Left ventricle myocardium superior (tissue), 1 donor: ENCODE results near the gene SFXN5. TPM values are rescaled to one million over a fixed set of nuclear protein-coding genes. Genes with fewer than 3 reads are reported as not detected.

ENCODE experiments used
- ATAC-seq: fragments of 200-7000 bp; cut with Tn5 transposase; one replicate; pipeline ENCODE4 v1.9.1; 2020; ENCODE audit warnings: mild to moderate bottlenecking, moderate library complexity
- DNase-seq: peaks from one replicate; pipeline ENCODE4 v3.0.0-alpha.2; 2020
- intact Hi-C: fragments of 100-400 bp; cut with micrococcal nuclease; formaldehyde crosslinking; loops from one replicate; pipeline ENCODE4 v1.11.0; 2022
- total RNA-seq: library from RNA; stranded (reverse); fragmentation: NEBNext Ultra II Directional; extraction: Animal tissue kit (Norgen Biotek cat#: 25700); gene quantifications from one replicate; pipeline ENCODE4 v1.2.1, GENCODE V29; 2021
- donor health status: DM: no; HTN: yes; CAD: no; lungs with severe emphysema.

Gene SFXN5
- total RNA-seq, 1 donor from 2014 or later, result 8.6 TPM

DNA sequence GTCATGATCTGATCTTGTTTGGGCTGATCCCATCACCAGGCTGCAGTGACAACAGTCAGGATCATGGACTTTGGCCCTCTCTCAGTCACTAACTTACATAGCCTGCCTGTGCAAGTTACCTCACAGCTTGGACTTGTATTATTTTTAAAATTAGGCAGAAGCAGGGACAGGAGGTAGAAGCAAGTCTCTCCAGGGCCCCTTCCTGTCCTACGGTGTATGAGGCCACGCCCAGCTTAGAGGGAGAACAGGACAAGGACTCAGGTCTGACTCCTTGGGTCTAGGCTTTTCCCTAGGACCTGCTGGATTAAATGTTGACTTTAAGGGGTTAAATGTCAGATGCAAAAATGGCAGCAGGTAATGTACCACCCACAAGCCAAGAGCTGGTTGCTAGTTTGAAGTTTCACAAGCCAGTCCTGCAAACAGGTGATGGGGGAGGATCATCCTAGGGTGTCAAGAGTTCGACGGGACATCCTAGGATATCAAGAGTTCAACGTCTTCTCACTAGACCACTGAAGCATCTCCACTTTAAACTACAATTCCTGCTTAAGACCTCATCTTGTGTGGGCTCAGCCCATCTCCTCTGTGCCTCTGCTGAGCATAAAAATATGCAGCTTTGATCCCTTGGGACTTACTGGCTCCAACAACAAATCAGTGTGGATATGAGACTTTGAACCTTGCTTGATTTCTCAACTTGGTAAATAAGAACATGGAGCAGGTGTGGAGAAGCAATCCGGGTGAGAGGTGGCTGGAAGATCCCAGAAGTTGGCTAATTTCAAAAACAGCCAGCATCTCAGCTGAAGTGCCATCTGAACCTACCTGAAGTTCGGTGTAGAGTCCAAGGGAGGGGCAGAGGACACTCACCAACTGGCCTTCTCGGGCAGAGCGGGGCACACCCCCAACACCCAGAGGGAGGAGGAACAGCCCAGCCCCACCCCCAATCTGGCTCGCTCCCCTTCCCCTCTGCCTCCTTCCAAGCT, 39.5 kb downstream of the SFXN5 start:
- ATAC-seq (no peak), DNase-seq (no peak)
- intact Hi-C loops, result no loop called here

DNA sequence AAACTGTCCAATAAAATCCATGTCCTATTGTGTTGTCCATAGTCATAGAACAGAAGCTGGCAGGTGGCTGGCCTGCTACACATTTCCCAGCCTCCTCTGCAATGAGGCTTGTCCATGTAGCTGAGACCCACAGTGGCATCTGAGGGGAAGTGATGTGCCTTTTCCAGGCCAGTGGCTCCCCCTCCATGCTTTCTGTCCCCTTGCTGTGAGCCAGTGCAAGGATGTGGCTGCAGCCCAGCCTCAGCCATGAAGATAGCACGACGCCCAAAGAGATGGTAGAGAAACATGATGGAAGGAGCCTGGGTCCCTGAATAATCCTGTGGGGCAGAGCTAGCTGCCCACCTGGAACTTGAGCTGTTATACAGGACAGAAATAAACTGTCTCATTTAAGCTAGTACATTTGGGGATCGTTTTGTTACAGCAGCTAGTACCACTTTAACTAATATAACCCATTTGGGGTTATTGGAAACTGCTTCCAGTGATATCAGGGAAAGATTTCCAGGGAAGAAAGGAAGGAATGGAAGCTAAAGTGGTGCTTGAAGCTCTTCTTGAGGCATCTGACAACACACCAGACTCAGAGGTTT, 40.3 kb downstream of the SFXN5 start:
- intact Hi-C loops, result no loop called here
- ATAC-seq (no peak), DNase-seq (no peak)

DNA sequence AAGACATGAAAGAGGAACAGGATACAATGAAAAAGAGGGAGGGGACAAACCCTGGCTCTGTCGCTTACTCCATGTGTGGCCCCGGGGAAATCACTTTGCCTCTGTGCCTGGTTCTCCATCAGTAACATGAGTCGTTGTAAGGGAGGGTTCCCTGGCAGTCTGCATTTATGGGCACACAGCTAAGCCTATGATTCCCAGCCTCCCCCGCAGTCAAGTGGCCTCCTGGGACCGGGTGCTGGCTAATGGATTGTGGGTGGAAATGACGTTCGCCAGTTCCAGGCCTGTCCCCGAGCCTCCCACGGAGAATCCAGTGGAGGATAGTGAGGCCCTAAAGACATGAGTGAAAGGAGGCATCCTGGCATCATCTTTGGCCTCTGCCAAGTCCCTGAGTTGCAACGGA, 42.7 kb downstream of the SFXN5 start:
- no peak for ATAC-seq
- intact Hi-C loops, result no loop called here
- DNase-seq, result no peak

DNA sequence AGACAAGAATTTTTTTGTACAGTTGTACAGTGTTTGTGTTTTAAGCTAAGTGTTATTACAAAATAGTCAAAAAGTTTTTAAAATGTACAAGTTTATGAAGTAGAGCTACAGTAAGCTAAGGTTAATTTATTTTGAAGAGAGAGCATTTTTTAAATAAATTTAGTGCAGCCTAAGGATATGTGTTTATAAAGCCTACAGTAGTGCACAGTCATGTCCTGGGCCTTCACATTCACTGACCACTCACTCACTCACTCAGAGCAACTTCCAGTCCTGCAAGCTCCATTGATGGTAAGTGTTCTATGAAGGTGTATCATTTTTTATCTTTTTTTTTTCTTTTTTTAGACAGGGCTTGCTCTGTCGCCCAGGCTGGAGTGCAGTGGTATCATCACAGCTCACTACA, 44.2 kb downstream of the SFXN5 start:
- ATAC-seq (no peak), DNase-seq (no peak)
- intact Hi-C loops, result no loop called here

DNA sequence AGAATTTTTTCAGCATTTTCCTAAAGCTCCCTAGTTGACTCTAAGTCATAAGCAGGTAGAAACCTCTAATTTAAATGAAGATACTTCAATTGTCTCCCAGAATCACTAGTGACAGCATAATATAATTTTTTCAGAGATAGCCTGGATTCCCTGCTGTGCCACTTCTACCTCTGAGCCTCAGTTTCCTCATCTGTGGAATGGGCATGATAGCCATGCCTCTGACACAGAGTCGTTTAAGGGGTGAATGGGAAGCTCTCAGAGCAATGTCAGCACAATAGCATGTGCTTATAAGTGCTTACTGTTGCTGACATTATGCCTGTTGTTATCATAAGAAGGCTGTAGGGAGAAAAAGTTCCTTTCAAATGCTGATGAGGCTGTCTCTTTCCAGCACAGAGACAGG, 48.0 kb downstream of the SFXN5 start:
- intact Hi-C loops, result no loop called here
- DNase-seq (no peak), ATAC-seq (no peak)

DNA sequence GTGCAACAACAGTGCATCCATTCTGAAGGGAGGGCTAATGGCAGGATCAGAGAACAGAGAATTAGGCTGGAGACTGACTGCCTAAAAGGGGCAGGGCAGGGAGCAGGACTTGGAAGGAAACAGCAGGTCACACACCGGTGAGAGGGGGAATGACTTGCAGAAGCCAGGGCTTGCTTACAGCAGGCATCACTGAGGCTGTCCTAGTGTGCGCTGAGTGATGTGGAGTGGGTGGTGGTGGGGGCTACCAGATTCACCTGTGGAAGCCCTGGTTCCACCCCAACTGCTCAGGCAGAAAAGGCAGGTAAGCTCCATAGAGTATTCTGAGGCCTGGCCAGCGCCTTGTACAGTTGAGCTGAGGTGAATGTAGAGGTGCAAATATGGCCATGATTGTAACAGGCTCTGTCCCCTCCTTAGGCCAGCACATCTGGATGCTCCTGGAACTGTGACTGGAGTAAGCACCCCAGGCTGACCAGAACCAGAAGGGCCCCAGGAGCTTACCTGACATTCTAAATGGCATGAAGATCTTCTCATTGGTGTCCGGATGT, 49.4 kb downstream of the SFXN5 start:
- DNase-seq (no peak), ATAC-seq (no peak)
- intact Hi-C loops, result no loop called here

DNA sequence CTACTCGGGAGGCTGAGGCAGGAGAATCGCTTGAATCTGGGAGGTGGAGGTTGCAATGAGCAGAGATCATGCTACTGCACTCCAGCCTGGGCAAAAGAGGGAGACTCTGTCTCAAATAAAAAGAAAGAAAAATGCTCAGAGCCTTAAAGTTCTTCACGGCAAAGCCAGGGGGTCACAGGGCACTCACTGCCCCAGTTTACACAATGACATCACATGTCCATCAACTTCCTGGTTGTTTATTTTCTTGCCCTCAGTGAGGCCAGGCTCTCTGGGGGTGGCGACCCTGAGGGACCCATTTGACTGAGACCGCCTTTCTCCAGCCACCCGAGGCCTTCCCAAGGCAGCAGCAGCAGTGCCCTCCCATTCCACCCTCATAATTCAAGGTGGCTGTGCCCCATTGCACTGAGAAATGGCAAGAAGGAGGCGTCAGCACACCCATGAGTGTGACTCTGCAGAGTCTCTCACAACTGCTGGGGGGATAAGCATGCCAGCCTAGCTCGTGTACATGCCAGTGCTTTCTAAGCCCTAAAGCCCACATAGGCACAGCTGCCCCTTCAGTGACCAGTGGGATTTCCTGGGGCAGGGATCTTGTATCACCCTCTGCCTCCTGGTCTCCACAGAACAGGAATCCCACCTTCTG, 50.0 kb downstream of the SFXN5 start:
- intact Hi-C loops, result no loop called here
- ATAC-seq (no peak), DNase-seq (no peak)

DNA sequence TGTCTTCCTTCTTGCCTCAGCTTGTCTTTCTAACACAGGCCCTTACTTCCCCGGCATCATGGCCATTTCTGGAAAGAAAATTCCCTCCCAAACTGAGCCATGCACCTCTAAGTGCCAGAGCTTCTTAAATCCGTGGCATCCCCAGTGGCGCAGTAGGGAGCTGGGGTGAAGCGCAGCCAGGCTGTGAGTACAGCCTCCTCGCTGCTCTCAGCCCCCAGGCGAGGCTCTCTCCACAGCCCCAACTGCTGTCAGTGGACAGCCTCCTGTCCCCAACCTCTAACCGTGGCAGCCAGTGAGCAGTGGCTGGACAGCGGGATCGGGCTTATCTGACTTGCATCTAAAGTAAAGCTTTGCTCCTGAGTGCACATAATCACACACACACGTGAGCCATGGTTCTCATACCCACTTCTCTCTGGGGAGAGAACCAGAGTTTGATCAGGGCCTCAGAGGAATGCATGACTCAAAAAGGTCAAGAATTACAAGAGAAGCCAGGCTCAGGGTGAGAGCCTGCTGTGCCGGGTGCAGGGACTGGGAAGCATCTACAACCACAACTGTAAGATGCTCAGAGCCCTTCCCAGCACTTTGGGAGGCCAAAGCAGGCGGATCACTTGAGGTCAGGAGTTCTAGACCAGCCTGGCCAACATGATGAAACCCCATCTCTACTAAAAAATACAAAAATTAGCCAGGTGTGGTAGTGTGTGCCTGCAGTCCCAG, 50.7 kb downstream of the SFXN5 start:
- DNase-seq, result no peak
- ATAC-seq, result no peak
- intact Hi-C loops, result no loop called here

DNA sequence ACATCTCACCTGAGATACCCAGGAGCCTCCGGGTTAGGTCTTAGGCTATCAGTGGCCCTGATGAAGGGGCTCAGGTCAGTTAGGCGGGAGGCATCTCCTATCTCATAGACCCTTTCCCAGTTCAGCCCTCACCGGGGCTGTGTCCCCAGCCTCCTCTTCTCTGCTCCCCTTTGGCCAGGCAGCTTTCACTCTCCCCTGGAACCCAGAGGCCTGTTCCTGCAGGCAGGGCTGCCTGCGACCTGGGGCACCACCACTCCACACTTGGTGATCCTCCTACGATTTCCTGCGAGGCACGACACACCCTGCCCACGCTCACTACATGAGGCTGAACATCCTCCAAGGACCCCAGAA, 51.2 kb downstream of the SFXN5 start:
- no peak for DNase-seq
- no peak for ATAC-seq
- intact Hi-C loops, result no loop called here

DNA sequence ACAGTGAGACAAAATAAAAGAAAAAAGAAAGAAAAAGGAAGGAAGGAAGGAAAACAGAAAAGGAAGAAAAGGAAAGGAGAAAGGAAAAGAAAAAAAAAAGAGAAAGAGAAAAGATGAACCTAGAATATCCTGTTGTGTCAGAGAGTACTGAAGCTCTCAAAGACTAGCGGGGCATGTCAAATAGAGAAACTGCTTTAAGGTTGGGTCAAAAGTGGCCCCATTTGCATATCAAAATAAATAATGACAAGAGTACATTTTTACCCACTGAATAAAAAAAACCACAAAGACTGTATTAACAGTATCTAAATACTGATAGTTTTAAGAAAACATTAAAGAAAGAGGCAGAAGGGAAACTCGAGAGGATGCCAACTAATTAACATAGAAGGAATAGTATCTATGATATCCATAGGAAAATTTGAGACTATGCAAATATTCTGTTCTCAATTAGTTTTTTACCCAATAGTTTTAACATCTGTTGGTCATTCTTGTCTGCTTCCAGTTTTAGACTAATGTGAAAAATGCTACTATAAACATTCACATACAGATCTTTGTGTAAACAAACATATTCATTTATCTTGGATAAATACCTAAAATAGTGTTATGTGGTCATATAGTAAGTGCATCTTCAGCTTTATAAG, 53.2 kb downstream of the SFXN5 start:
- DNase-seq (no peak), ATAC-seq (no peak)
- intact Hi-C loops, result no loop called here

DNA sequence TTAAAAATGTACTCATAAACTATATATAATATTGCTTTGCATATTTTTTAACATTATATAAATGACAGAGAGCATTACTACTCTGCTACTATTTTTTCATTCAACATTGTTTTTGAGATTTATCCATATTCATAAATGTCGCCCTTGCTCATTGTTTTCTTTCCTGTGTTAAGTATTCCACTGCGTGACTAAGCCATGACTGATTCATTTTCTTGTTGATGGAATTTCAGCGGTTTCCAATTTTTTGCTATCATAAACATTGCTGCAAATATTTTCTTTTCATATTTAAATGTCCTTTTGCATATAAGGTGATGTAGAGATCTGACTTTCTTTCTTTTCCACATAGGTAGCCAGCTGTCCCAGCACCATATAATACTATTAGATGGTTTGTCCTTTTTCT, 57.6 kb downstream of the SFXN5 start:
- DNase-seq (no peak), ATAC-seq (no peak)
- intact Hi-C loops, result no loop called here

DNA sequence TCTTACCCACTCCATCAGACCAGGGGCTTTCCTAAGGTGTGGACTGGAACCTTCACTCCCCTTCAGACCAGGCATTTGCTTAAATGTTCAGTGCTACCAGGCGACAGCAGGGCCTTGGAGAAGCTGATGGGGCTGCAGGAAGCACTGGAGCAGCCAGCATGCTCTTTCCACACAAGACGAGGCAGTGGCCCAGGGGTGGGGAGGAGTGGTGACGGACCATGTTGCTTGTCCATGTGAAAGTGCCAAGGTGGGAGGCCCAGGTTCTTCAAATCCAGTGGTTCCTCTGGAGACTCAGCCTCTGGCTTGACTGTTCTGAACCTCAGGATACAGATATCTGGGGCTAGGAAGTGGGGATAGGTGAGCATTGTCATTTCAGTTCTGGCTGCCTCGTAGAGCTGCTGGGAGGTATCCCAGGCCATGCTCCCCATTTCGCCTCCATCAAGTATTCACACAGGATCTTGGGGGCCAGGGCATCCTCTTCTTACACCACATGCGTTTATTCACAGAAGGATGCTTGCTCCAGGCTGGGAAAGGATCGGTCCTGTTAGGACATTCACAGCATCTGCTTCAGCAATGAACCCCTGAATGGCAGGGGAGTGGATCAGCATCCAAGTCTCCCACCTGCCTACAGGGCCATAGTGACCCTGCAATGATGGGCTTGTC, 62.2 kb downstream of the SFXN5 start:
- intact Hi-C loops, result no loop called here

DNA sequence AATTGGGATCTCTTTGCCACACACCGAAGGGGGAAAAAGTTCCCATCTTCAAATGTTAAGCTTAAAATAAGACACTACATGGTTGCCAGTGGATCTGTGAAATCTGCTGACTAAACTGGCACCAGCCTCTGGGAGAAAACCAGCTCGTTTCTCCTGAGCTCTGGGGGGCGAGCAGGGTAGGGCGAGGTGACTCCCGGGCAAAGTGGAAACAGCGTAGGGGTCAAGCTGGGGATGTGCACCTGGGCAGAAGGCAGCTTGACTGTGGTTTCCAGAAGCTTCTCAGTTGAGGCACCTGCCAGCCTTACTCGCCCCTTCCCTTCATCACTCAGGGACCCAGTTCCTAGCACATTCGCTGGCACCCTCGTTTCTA, 62.8 kb downstream of the SFXN5 start:
- ATAC-seq (no peak), DNase-seq (no peak)
- intact Hi-C loops, result no loop called here

More for the DNA sequence above, 62.2 kb downstream of the SFXN5 start:
- ATAC-seq (no peak), DNase-seq (no peak)

DNA sequence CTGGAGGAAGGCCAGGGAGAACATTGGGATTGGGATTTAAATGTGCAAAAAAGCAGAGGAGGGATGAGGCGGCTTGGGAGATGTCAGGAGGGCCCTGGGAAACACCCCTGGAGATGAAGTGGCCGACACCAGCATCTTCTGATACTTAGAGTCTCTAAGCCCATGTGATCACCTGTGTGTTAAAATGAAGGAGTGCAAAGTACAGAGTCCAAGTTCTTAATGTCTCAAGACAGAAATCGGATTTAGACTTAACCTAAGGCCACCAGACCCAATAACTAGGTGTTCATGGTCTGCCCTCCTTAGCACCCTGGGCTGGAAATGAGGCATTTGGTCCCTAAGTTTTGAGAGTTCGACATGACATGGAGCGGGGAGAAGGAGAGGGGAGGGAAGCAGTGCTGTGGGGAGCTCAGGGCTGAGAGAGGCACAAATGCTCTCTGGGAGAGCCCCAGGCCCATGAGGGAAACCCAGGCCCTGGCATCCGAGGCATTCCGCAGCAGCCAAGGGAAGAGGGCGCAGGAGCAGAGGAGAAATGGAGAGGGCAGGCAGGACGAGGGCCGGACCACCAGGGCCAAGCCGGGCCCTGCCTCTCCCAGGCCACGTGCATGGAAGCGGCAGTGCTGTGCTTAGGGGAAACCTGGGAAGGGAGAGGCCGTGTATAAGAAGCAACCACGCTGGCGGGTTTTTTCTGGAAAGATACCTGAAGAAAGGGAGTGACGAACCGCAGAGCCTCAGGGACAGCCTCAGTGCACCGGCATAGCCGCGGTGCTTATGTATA, 63.3 kb downstream of the SFXN5 start:
- DNase-seq (no peak), ATAC-seq (no peak)
- intact Hi-C loops, result no loop called here

DNA sequence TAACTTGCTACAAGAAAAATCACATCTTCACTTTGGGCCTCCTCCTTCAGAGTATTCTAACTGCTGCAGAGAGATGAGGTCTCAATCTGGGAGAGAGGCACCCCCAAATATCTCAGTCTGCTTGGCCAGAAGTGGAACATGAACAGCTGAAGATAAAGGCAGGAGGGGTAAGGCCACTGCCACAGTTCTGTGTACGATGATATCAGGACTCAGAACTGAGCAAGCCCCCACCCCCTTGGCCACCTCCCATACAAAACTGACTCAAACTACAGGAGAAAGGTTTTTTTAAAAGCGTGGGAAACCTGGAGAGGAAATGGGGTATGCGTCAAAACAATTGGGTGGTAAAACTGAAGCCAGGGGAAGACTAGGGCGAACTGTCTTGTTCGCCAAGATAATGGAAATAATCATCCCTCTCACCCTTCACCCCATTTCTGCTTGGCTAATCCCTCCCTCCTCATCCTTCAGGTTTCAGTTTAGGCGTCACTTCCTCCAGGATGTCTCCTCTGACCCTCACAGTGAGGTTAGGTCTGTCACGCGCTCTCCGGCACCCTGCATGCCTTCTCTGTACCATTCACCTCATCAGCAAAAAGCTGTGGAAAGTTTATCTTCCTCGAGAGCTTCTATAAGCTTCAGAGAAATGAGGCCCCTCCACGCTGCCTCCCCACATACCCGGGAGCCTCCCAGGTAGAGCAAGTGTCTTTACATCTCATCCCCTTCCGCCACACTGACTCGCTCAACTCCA, 64.4 kb downstream of the SFXN5 start:
- no peak for DNase-seq
- ATAC-seq, result no peak
- intact Hi-C loops, result no loop called here

DNA sequence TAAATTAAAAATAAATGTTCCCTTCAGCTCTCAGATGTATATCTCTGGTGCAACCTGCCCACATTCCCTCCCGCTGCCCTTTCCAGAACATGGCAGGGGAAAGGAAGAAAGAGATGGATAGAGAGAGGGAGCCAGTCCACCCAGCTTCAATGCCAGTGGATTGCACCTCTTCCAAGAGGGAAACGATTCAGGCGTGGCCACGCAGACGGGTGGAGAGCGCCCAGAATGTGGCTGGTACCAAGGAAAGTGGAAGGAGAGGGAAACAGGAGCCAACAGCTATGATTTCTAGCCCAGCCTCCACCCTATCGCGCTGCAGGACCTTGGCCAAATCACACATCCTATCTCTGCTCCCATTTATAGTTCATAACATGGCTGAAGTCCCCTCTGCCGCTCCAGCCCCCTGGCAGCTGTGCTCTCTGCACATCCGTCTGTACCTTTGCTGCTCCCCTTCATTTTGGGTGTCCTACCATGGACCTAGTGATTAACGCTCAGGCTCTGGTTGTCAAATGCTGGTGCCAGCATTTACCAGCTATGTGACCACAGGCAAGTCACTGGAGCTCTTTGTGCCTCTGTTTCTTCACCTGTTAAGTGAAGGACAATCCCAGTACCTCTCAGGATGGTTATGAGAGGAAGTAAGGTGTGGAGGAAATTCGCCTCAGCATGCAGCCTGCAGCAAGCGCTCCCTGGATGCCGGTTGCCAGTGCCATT, 66.5 kb downstream of the SFXN5 start:
- ATAC-seq (no peak), DNase-seq (no peak)
- intact Hi-C loops, result no loop called here

DNA sequence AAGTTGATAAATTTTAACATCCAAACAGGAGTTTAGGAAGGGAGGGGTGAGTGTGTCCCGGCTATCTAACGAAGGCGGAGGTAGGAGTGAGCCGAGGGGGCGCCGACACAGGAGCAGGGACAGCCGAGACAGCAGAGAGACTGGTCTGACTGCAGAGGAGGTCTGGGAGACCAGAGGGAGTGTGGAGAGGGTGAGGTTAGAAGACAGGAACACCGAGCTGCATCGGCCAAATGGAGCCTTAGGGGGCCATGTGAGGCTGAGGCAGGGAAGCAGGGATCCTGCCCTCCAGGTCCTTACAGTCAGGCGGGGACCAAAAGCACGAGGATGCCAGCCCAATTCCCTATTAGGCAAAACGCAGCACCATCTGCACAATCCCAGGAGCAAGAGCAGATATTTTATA, 67.0 kb downstream of the SFXN5 start:
- intact Hi-C loops, result no loop called here
- ATAC-seq (no peak), DNase-seq (no peak)
